Tibial artery (tissue), 4 donors: ENCODE results near the gene ID3.

Experiments
- DNase-seq, 2 donors: peaks; one replicate each; pipeline ENCODE4 v3.0.0-alpha.2; 2019
- H3K27ac ChIP-seq, 2 donors: fragments of 200-600 bp; sonication (generic) in 1 of 2; 1 replicate in 1 of 2; 2 replicates in 1 of 2; pipeline ENCODE4 v1.5.1; 2018 to 2019; ENCODE audit warnings: mild to moderate bottlenecking in 1 of 2
- H3K27me3 ChIP-seq, 2 donors: fragments of 200-600 bp; sonication (generic) in 1 of 2; one replicate each; pipeline versions ENCODE4 v1.5.1 to v1.6.0; 2016 to 2019
- H3K36me3 ChIP-seq, 3 donors: fragments of 200-600 bp; sonication (generic) in 2 of 3; one replicate each; pipeline ENCODE4 v1.5.1; 2016 to 2019; ENCODE audit warnings: mild to moderate bottlenecking in 2 of 3
- H3K4me1 ChIP-seq, 4 donors: fragments of 200-600 bp; sonication (generic) in 2 of 4; 1 replicate in 3 of 4; 2 replicates in 1 of 4; pipeline ENCODE4 v1.5.1; 2016 to 2019
- H3K4me3 ChIP-seq, 2 donors: fragments of 200-600 bp; sonication (generic) in 1 of 2; 1 replicate in 1 of 2; 2 replicates in 1 of 2; pipeline ENCODE4 v1.5.1; 2018 to 2019; ENCODE audit warnings: mild to moderate bottlenecking in 2 of 2
- H3K9me3 ChIP-seq, 3 donors: fragments of 200-600 bp; sonication (generic) in 1 of 3; one replicate each; pipeline ENCODE4 v1.5.1; 2016 to 2019
- intact Hi-C: fragments of 100-400 bp; cut with DNase I; formaldehyde crosslinking; loops from one replicate; pipeline ENCODE4 v1.15.0; 2023; ENCODE audit warnings: low total_unique reads
- TF ChIP-seq, protein P1 (sequence below), 2 experiments: fragments of 200-600 bp in 1 of 2; fragments of 450-650 bp in 1 of 2; IDR thresholded peaks; one replicate each; pipeline ENCODE4 v1.5.1; 2017 to 2019; ENCODE audit warnings: antibody characterized with exemption in 2 of 2, mild to moderate bottlenecking in 1 of 2, moderate library complexity in 1 of 2

ID3 gene

DNA sequence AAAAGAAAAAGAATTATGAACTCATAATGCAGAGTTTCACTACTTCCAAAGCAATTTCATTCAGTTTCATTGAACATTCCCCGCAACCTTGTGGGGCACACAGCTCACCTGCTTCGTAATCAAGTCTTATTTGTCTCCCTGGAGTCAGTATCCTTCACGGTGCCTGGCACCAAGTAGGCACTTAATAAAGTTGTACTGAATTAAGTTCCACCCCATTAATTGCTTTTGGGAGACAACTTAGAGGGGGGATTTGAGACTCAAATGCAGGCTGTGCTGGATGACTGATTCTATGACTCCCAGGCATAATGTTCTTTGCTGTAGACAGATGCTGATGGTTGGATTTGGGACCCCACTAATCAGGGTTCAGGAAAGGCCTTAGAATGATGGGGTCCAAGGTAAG lies 6.5 kb upstream of the ID3 start:
- Histone ChIP-seq H3K4me1 (peaks cover 0 to 76% (median 57%) of the 10 kb centered on the region in 4 donors), H3K9me3 (no peaks in the 10 kb centered on the region), H3K4me3 (no peak overlapping the region), H3K27ac (peak overlapping the region; percentile 94 to 97), H3K27me3 (no peaks in the 10 kb centered on the region), H3K36me3 (no peaks in the 10 kb centered on the region)
- no peak for DNase-seq
- intact Hi-C loops = no loop called here
- TF ChIP-seq, protein P1, sequence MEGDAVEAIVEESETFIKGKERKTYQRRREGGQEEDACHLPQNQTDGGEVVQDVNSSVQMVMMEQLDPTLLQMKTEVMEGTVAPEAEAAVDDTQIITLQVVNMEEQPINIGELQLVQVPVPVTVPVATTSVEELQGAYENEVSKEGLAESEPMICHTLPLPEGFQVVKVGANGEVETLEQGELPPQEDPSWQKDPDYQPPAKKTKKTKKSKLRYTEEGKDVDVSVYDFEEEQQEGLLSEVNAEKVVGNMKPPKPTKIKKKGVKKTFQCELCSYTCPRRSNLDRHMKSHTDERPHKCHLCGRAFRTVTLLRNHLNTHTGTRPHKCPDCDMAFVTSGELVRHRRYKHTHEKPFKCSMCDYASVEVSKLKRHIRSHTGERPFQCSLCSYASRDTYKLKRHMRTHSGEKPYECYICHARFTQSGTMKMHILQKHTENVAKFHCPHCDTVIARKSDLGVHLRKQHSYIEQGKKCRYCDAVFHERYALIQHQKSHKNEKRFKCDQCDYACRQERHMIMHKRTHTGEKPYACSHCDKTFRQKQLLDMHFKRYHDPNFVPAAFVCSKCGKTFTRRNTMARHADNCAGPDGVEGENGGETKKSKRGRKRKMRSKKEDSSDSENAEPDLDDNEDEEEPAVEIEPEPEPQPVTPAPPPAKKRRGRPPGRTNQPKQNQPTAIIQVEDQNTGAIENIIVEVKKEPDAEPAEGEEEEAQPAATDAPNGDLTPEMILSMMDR (IDR thresholded peaks at IDR 0.05) = no peak

DNA sequence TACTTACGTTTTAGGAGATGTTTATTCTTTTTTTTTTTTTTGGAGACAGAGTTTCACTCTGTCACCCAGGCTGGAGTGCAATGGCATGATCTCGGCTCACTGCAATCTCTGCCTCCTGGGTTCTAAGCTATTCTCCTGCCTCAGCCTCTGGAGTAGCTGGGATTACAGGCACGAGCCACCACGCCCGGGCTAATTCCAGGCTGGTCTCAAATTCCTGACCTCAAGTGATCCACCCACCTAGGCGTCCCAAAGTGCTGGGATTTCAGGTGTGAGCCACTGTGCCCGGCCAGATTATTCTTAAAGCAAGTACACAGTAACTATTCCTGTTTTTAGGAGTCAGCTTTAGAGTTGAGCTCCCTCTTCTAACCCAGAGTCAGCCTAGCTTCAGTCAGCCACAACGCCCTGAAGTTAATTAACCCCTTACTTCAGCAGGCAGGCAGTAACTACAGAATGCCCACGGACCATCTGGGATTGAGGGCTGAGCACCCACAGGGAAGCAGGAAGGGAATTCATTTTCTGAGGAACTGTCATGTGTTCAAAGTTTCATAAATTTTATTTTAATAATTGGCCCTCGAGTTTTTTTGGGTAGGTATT lies 5.3 kb upstream of the ID3 start:
- Histone ChIP-seq H3K9me3 (no peaks in the 10 kb centered on the region), H3K4me3 (no peak overlapping the region), H3K27me3 (no peaks in the 10 kb centered on the region), H3K36me3 (no peaks in the 10 kb centered on the region), H3K27ac (peak overlapping the region; percentile 94 to 97), H3K4me1 (peaks cover 0 to 85% (median 66%) of the 10 kb centered on the region in 4 donors)
- intact Hi-C loops = no loop called here
- no peak for DNase-seq
- TF ChIP-seq, protein P1 (IDR thresholded peaks at IDR 0.05) = no peak

DNA sequence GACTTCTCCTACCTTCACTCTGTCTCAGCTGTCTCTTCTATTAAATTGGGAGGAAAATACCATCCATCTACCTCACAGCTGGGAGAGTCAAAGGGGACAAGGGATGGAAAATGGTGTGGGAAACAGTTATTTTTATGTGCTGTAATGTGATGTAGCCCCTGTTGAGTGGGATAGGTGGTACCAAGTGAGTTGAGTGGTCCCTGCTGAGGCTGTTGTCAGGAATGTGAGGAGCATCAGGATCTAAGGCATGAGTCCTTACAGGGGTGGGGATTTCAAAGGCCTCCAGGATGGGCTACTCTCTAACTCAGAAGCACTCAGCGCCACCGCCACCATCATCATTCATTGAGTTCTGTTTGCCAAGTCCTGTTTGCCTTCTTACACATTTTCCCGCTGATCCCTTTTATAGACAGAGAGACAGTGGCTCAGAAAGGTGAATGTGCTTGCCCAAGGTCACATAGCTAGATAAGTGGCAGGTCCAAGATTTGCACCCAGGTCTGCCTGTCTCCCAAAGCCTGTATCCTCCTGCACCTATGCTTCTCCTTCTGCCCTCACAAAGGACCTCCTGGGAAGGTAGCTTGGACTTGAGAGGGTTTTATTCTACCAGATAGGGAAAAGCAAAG lies 4.6 kb upstream of the ID3 start:
- Histone ChIP-seq H3K4me3 (no peak overlapping the region), H3K27ac (peak overlapping the region; percentile 94 to 97), H3K4me1 (peaks cover 0 to 77% (median 62%) of the 10 kb centered on the region in 4 donors), H3K36me3 (peaks cover 0 to 3% (median 0%) of the 10 kb centered on the region in 3 donors), H3K27me3 (no peaks in the 10 kb centered on the region), H3K9me3 (no peaks in the 10 kb centered on the region)
- DNase-seq = no peak
- intact Hi-C loops = no loop called here
- TF ChIP-seq, protein P1 (IDR thresholded peaks at IDR 0.05) = no peak

DNA sequence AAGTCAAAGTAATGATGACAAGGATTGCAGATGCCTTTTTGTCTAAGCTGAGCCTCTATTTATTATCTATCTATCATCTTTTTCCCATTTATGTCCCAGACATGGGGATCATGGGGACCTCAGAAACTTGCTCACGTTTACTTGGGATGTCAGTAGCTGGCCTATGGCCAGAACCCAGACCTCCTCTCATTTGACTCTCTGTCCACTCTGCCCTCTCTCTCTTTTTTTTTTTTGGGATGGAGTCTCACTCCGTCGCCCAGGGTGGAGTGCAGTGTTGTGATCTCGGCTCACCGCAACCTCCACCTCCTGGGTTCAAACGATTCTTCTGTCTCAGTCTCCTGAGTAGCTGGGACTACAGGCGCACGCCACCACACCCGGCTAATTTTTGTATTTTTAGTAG lies 3.7 kb upstream of the ID3 start:
- Histone ChIP-seq H3K36me3 (peaks cover 6 to 11% (median 7%) of the 10 kb centered on the region in 3 donors), H3K4me3 (peak overlapping the region in 1 of 2 donors; percentile 15), H3K27ac (peak overlapping the region; percentile 94 to 97), H3K27me3 (no peaks in the 10 kb centered on the region), H3K4me1 (peaks cover 0 to 72% (median 55%) of the 10 kb centered on the region in 4 donors), H3K9me3 (no peaks in the 10 kb centered on the region)
- DNase-seq = no peak
- intact Hi-C loops = no loop called here
- TF ChIP-seq, protein P1 (IDR thresholded peaks at IDR 0.05) = no peak

DNA sequence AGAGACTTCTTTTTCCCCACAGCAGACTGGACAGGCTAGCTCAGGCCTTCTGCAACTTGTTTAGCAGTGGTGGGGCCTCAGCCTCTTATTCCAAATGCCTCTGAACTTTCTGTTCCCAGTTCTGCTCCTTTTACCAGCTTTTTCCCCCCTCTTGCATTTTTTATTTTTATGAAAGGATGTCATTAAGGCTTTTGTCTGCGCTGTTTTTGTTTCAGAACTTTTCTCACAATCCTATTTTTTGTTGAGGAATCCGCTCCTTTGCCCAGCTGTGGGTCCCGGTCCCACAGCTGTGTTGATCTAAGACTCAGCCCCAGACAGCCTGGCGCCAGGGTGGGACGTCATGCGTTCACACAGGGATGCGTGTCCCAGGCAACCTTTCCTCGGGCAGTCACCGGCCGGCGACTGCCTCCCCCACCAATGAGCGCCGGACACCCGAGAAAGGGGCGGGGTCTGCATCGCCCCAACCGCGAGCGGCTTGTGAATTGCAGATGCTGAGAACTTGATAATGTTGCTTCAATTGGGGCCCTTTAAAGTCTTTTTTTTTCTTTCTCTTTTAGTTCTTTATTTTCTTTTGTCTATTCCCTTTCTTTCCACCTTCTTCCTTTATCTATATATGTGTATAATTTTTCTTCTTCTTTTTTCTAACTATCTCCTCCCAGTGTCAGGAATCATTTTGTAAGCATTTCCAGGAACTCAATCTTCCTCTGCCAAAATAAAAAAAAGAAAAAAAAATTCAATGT lies 3.0 kb upstream of the ID3 start:
- peaks cover 0 to 65% (median 50%) of the 10 kb centered on the region in 4 donors for H3K4me1 ChIP-seq

More for the DNA sequence above, 3.0 kb upstream of the ID3 start:
- Histone ChIP-seq H3K27ac (peak overlapping the region; percentile 94 to 97), H3K27me3 (no peaks in the 10 kb centered on the region), H3K4me3 (peak overlapping the region; percentile 85 to 96), H3K9me3 (no peaks in the 10 kb centered on the region), H3K36me3 (peaks cover 13 to 18% (median 14%) of the 10 kb centered on the region in 3 donors)
- intact Hi-C loops = no loop called here
- DNase-seq = peak; percentile 99
- TF ChIP-seq, protein P1 (IDR thresholded peaks at IDR 0.05) = peak in 1 of 2 experiments; percentile 7
